ENCODE results near the gene MAST2. TPM values are rescaled to one million over a fixed set of nuclear protein-coding genes. Genes with fewer than 3 reads are reported as not detected.

Gene MAST2
- total RNA-seq, 1 donor from 2014 or later: 22.0 TPM

DNA sequence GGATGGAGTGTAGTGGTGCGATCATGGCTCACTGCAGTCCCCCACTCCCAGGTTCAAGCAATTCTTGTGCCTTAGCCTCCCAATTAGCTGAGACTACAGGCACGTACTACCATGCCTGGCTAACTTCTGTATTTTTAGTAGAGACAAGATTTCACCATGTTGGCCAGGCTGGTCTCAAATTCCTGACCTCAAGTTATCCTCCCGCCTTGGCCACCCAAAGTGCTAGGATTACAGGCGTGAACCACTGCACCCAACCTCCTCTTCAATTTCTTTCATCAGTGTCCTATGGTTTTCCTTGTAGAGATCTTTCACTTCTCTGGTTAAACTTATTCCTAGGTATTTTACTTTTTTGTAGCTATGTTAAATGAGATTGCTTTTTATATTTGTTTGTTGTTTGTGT lies 10.7 kb upstream of the MAST2 start:
- no peak overlapping the region for H3K27ac ChIP-seq
- no peaks in the 10 kb centered on the region for H3K4me1 ChIP-seq
- DNase-seq (no peak), ATAC-seq (no peak)
- TF ChIP-seq, protein P1, sequence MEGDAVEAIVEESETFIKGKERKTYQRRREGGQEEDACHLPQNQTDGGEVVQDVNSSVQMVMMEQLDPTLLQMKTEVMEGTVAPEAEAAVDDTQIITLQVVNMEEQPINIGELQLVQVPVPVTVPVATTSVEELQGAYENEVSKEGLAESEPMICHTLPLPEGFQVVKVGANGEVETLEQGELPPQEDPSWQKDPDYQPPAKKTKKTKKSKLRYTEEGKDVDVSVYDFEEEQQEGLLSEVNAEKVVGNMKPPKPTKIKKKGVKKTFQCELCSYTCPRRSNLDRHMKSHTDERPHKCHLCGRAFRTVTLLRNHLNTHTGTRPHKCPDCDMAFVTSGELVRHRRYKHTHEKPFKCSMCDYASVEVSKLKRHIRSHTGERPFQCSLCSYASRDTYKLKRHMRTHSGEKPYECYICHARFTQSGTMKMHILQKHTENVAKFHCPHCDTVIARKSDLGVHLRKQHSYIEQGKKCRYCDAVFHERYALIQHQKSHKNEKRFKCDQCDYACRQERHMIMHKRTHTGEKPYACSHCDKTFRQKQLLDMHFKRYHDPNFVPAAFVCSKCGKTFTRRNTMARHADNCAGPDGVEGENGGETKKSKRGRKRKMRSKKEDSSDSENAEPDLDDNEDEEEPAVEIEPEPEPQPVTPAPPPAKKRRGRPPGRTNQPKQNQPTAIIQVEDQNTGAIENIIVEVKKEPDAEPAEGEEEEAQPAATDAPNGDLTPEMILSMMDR (IDR thresholded peaks at IDR 0.05): no peak
- no peak overlapping the region for H3K4me3 ChIP-seq
- no peaks in the 10 kb centered on the region for H3K9me3 ChIP-seq
- no peaks in the 10 kb centered on the region for H3K36me3 ChIP-seq
- H3K27me3 ChIP-seq: no peaks in the 10 kb centered on the region
- intact Hi-C loops (cut with DNase I): no loop called here

DNA sequence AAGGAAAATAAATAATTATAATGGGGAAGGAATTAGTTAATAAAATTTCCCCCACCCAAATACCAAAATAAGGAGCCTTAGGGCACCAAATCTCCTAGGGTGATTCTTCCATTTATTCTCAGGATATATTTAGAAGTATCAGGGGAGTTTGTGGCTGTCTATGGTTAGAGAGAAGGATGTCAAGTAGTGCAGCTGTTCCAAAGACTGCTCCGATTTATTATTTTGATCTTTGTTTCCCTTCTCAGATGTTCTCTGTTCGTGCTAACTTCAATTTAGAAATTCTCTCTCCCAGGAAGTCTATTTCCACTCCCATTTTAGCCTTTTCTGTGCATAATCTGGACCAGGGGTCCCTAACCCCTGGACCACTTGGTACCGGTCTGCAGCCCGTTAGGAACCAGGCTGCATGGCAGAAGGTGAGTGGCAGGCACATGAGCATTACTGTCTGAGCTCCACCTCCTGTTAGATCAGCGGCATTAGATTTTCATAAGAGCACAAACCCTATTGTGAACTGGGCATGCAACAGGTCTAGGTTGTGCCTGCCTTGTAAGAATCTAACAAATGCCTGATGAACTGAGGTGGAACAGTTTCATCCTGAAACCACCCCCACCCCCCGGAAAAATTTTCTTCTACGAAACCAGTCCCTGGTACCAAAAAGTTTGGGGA lies 9.3 kb upstream of the MAST2 start:
- TF ChIP-seq, protein P1 (IDR thresholded peaks at IDR 0.05): no peak
- DNase-seq (no peak), ATAC-seq (no peak)
- no peaks in the 10 kb centered on the region for H3K27me3 ChIP-seq
- H3K4me3 ChIP-seq: no peak overlapping the region
- H3K27ac ChIP-seq: no peak overlapping the region
- no peaks in the 10 kb centered on the region for H3K9me3 ChIP-seq
- intact Hi-C loops (cut with DNase I): no loop called here
- no peaks in the 10 kb centered on the region for H3K4me1 ChIP-seq
- H3K36me3 ChIP-seq: no peaks in the 10 kb centered on the region

DNA sequence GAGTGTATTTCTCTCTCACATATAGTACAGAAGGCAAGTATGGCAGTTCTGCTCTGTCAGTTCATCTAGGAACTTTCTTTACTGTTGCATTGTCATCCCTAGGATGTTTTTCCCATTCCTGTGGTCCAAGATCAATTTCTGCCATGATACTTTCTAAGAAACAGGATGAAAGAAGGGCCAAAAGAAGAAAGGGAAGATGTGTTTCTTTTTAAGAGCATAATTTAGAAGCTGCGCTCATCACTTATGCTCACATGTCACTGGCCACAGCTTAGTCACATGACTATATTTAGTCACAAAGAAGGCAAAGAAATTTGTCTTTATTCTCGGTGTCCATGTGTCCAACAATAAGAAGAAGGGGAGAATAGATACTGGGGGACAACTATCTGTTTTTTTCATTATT lies 7.0 kb upstream of the MAST2 start:
- H3K4me1 ChIP-seq: no peaks in the 10 kb centered on the region
- H3K36me3 ChIP-seq: no peaks in the 10 kb centered on the region
- intact Hi-C loops (cut with DNase I): no loop called here
- no peak overlapping the region for H3K27ac ChIP-seq
- H3K9me3 ChIP-seq: no peaks in the 10 kb centered on the region
- TF ChIP-seq, protein P1 (IDR thresholded peaks at IDR 0.05): no peak
- DNase-seq (no peak), ATAC-seq (no peak)
- no peak overlapping the region for H3K4me3 ChIP-seq
- no peaks in the 10 kb centered on the region for H3K27me3 ChIP-seq

DNA sequence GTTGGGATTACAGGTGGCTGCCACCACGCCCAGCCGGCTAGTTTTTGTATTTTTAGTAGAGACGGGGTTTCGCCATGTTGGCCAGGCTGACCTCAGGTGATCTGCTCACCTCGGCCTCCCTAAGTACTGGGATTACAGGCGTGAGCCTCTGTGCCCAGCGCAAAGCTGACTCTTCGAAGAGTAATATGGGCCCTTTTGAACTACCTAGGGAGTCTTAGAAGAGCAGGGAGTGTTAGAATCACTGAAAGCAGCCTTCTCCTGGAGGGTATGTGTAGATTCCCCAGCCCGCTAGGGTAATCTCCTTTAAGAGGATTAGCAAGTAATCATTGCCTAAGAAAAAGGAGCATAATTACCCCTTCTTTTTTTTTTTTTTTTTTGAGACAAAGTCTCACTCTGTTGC lies 6.5 kb upstream of the MAST2 start:
- intact Hi-C loops (cut with DNase I): no loop called here
- Histone ChIP-seq H3K4me1 (no peaks in the 10 kb centered on the region), H3K4me3 (no peak overlapping the region), H3K27me3 (no peaks in the 10 kb centered on the region), H3K27ac (no peak overlapping the region), H3K9me3 (no peaks in the 10 kb centered on the region), H3K36me3 (no peaks in the 10 kb centered on the region)
- ATAC-seq: no peak
- TF ChIP-seq, protein P1 (IDR thresholded peaks at IDR 0.05): no peak
- DNase-seq: no peak

DNA sequence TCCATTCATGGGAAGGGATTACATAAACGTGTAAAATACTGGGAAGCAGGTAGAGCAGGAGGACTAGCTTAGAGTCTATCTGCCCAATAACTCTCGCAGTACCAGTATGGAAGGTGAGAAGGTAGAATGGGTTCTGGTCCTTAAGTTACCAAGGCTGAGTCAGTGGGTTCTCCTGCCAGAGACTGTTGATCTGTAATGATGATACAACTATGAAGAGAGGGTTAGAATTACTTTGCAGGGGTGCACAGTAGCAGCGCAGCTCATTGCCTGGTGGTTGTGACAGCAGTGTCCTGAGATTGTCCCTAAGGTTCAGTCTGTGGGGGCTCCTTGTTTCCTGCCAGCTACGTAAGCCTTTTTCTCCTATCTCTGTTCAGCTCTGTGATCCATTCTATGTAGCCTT lies 2.5 kb upstream of the MAST2 start:
- Histone ChIP-seq H3K9me3 (no peaks in the 10 kb centered on the region), H3K36me3 (no peaks in the 10 kb centered on the region), H3K27ac (no peak overlapping the region), H3K4me1 (peaks cover 22% of the 10 kb centered on the region), H3K4me3 (no peak overlapping the region), H3K27me3 (no peaks in the 10 kb centered on the region)
- DNase-seq: no peak
- no peak for ATAC-seq
- intact Hi-C loops (cut with DNase I): no loop called here
- TF ChIP-seq, protein P1 (IDR thresholded peaks at IDR 0.05): no peak
